Fibroblast of lung (primary cell): ENCODE data around the gene RPL6. TPM values are rescaled to one million over a fixed set of nuclear protein-coding genes. Genes with fewer than 3 reads are reported as not detected.
A peak's percentile ranks its signal among the peaks of the same experiment; 100 is the strongest.

ENCODE experiments used
- DNase-seq, 2 donors: peaks; one replicate each; pipeline versions ENCODE4 v3.0.0 to v3.0.0-alpha.2; 2010; ENCODE audit warnings: low read depth in 2 of 2
- H2AFZ ChIP-seq: 2 replicates; pipeline ENCODE4 v1.5.1; 2012; ENCODE audit warnings: low read length, control low read depth, inconsistent platforms
- H3K27ac ChIP-seq: 2 replicates; pipeline ENCODE4 v1.5.1; 2011; ENCODE audit warnings: low read length, control low read depth; ENCODE audit not compliant: insufficient read depth
- H3K27me3 ChIP-seq: 2 replicates; pipeline ENCODE4 v1.5.1; 2011; ENCODE audit warnings: mild to moderate bottlenecking, low read length; ENCODE audit not compliant: control insufficient read depth, insufficient read depth
- H3K36me3 ChIP-seq: 2 replicates; pipeline ENCODE4 v1.5.1; 2011; ENCODE audit warnings: low read length; ENCODE audit not compliant: control insufficient read depth, insufficient read depth
- H3K4me1 ChIP-seq: 2 replicates; pipeline ENCODE4 v1.5.1; 2011; ENCODE audit warnings: low read length; ENCODE audit not compliant: control insufficient read depth, insufficient read depth; ENCODE audit errors: extremely low read depth
- H3K4me2 ChIP-seq: 2 replicates; pipeline ENCODE4 v1.5.1; 2011; ENCODE audit warnings: low read length, control low read depth; ENCODE audit not compliant: insufficient read depth; ENCODE audit errors: extremely low read depth
- H3K4me3 ChIP-seq, 4 experiments: fragments of 200-600 bp in 1 of 4; sonication (generic) in 1 of 4; replicated peaks in 1 of 4; 2 replicates each; pipeline ENCODE4 v1.5.1; 2011 to 2016; ENCODE audit warnings: low read length in 4 of 4, low read depth in 3 of 4, mild to moderate bottlenecking in 3 of 4, control low read depth in 2 of 4, inconsistent platforms in 1 of 4, mixed read lengths in 1 of 4; ENCODE audit not compliant: insufficient read depth in 1 of 4; ENCODE audit errors: control extremely low read depth in 1 of 4
- H3K79me2 ChIP-seq: 2 replicates; pipeline ENCODE4 v1.5.1; 2012; ENCODE audit warnings: mild to moderate bottlenecking, low read length, inconsistent platforms; ENCODE audit not compliant: control insufficient read depth, insufficient read depth
- H3K9ac ChIP-seq: 2 replicates; pipeline ENCODE4 v1.5.1; 2011; ENCODE audit warnings: mild to moderate bottlenecking, low read length, control low read depth; ENCODE audit not compliant: insufficient read depth
- H3K9me3 ChIP-seq: 2 replicates; pipeline ENCODE4 v1.5.1; 2012; ENCODE audit warnings: low read depth, low read length; ENCODE audit not compliant: control insufficient read depth, insufficient read depth
- H4K20me1 ChIP-seq: 2 replicates; pipeline ENCODE4 v1.5.1; 2011; ENCODE audit warnings: low read length; ENCODE audit not compliant: control insufficient read depth, insufficient read depth; ENCODE audit errors: extremely low read depth
- EZH2 ChIP-seq: IDR thresholded peaks from 2 replicates; pipeline ENCODE4 v1.5.1; 2012; ENCODE audit warnings: low read length, control low read depth, mild to moderate bottlenecking; ENCODE audit errors: missing control alignments
- polyA plus RNA-seq, 2 donors: library from polyadenylated mRNA; depleted of rRNA in 1 of 2; stranded (reverse) in 1 of 2; unstranded in 1 of 2; fragments of >200 nt; gene quantifications; 2 replicates each; pipeline ENCODE4 v1.2.1, GENCODE V29; 2011 to 2012; ENCODE audit warnings: missing spikeins in 1 of 2
- total RNA-seq: library from RNA; depleted of rRNA; stranded (reverse); fragments of >200 nt; gene quantifications from 2 replicates; pipeline ENCODE4 v1.2.1, GENCODE V29; 2014
- TF ChIP-seq, protein P1 (sequence below), 2 donors: IDR thresholded peaks in 1 of 2; conservative IDR thresholded peaks in 1 of 2; 1 replicate in 1 of 2; 2 replicates in 1 of 2; pipeline ENCODE4 v1.5.1; 2011 to 2012; ENCODE audit warnings: low read length in 2 of 2, control low read depth in 1 of 2, inconsistent platforms in 1 of 2, low read depth in 1 of 2, mild to moderate bottlenecking in 1 of 2

The RPL6 gene
- total and polyA plus RNA-seq, 2 donors (not counting 1 experiment from before 2014, with no cell fraction given): 679 to 2,040 TPM

GRCh38 chr12:112374166-112374740 lies 35.2 kb downstream of the RPL6 start:
- Histone ChIP-seq H3K4me3 (no peak overlapping the region), H3K4me1 (no peaks in the 10 kb centered on the region), H3K4me2 (no peak overlapping the region), H3K9me3 (no peaks in the 10 kb centered on the region), H3K9ac (no peak overlapping the region), H3K27me3 (no peaks in the 10 kb centered on the region), H2AFZ (no peak overlapping the region), H3K36me3 (no peaks in the 10 kb centered on the region), H4K20me1 (no peaks in the 10 kb centered on the region), H3K27ac (no peak overlapping the region), H3K79me2 (peaks cover 42% of the 10 kb centered on the region)
- TF ChIP-seq, protein P1, sequence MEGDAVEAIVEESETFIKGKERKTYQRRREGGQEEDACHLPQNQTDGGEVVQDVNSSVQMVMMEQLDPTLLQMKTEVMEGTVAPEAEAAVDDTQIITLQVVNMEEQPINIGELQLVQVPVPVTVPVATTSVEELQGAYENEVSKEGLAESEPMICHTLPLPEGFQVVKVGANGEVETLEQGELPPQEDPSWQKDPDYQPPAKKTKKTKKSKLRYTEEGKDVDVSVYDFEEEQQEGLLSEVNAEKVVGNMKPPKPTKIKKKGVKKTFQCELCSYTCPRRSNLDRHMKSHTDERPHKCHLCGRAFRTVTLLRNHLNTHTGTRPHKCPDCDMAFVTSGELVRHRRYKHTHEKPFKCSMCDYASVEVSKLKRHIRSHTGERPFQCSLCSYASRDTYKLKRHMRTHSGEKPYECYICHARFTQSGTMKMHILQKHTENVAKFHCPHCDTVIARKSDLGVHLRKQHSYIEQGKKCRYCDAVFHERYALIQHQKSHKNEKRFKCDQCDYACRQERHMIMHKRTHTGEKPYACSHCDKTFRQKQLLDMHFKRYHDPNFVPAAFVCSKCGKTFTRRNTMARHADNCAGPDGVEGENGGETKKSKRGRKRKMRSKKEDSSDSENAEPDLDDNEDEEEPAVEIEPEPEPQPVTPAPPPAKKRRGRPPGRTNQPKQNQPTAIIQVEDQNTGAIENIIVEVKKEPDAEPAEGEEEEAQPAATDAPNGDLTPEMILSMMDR (conservative IDR thresholded peaks at IDR 0.05 in 1 of 2, IDR thresholded peaks at IDR 0.05 in 1 of 2; ENCODE audit: low read depth in 1 of 2, low read length in 2 of 2): no peak
- no peak for TF ChIP-seq EZH2
- DNase-seq: no peak

DNA sequence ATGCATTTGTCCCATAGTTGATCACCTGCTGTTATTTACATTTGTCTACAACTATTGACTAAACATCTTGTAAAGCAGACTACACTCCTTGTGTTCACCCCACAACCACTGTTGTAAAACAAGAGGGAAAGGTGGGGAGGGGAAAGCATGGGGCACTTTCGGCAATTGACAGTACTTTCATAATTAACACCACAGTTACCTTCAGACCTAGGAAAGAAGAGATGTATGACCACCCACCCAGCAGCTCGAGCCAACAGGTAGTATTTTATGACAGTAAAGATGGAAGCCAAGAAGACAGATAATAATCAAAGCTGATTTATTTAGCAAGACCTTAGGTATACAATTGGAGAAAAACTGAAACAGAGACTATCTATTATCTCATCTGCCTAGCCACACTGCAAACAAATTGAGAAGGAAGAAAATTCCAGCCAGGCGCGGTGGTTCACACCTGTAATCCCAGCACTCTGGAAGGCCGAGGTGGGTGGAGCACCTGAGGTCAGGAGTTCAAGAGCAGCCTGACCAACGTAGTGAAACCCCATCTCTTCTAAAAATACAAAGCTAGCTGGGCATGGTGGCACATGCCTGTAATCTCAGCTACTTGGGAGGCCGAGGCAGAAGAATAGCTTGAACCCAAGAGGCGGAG lies 38.4 kb downstream of the RPL6 start:
- TF ChIP-seq, protein P1 (conservative IDR thresholded peaks at IDR 0.05 in 1 of 2, IDR thresholded peaks at IDR 0.05 in 1 of 2; ENCODE audit: low read depth in 1 of 2, low read length in 2 of 2): no peak
- TF ChIP-seq EZH2: no peak
- no peak overlapping the region for H3K4me2 ChIP-seq
- H2AFZ ChIP-seq: no peak overlapping the region
- no peak overlapping the region for H3K9ac ChIP-seq
- no peaks in the 10 kb centered on the region for H3K9me3 ChIP-seq
- no peak for DNase-seq
- no peaks in the 10 kb centered on the region for H4K20me1 ChIP-seq
- peaks cover 36% of the 10 kb centered on the region for H3K79me2 ChIP-seq
- H3K27ac ChIP-seq: no peak overlapping the region
- H3K27me3 ChIP-seq: no peaks in the 10 kb centered on the region
- H3K36me3 ChIP-seq: no peaks in the 10 kb centered on the region
- no peak overlapping the region for H3K4me3 ChIP-seq
- no peaks in the 10 kb centered on the region for H3K4me1 ChIP-seq

DNA sequence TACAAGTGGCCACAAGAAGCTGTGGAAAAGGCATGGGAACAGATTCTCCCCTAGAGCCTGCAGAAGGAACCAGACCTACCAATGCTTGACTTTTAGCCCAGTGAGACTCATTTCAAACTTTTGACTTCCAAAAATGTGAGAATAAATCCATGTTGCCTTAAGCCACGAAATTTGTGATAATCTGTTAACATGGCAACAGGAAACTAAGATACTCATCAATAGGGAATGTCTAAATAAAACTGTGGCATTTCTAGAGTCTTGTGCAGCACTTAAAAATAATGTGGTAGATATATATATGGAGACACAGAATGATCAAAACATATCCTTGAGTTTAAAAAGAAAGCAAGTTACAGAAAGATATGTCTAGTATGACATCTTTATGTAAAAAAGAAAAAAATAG lies 39.2 kb downstream of the RPL6 start:
- DNase-seq: peak; percentile 22 to 34

More for the DNA sequence above, 39.2 kb downstream of the RPL6 start:
- Histone ChIP-seq H3K36me3 (no peaks in the 10 kb centered on the region), H3K4me1 (no peaks in the 10 kb centered on the region), H3K4me3 (no peak overlapping the region), H3K4me2 (no peak overlapping the region), H3K79me2 (peaks cover 38% of the 10 kb centered on the region), H3K27ac (no peak overlapping the region), H4K20me1 (no peaks in the 10 kb centered on the region), H2AFZ (no peak overlapping the region), H3K9ac (no peak overlapping the region), H3K9me3 (no peaks in the 10 kb centered on the region), H3K27me3 (no peaks in the 10 kb centered on the region)
- no peak for TF ChIP-seq EZH2
- TF ChIP-seq, protein P1 (conservative IDR thresholded peaks at IDR 0.05 in 1 of 2, IDR thresholded peaks at IDR 0.05 in 1 of 2; ENCODE audit: low read depth in 1 of 2, low read length in 2 of 2): no peak
